Measurements from ENCODE around the gene SAMD10.

DNA sequence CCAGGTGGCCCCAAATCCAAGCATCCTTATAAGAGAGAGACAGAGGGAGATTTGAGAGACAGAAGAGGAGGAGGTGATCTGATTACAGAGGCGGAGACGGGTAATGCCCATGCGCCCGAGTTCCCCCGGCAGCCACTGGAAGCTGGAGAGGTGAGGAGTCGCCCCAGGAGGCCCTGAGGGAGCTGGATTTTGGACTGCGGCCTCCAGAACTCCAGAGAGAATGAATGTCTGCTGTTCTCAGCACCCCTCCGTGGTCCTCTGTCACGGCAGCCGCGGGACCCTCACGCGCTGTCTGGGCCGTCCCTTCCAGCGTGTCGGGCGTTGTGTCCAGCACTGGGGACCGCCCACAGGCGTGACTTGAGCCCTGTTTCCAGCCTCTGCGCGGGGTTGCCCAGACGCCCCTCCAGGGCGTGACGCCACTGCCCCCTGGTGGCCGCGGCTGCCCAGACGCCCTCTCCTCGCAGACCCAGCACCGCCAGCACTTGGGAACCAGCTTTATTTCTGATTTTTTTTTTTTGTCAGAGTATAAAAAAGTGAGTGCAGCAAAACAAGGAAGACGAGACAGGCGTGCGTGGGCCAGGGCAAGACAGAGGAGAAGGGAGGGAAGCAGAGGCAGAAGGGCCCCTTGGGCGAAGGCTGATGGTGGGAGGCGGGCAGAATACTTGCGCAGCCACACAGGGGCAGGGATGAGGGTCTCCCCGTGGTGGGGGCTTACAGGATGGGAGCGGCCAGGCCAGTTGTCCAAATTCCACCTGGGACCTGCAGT is 5.6 kb downstream of the SAMD10 start:
- TF ChIP-seq EZH2 (IDR thresholded peaks at IDR 0.05; ENCODE audit: insufficient read depth, poor library complexity, severe bottlenecking) (no peak), EZH2phosphoT487 (IDR thresholded peaks at IDR 0.05; ENCODE audit: insufficient read depth, low read depth) (no peak)

Measured in GM23248 (cell line).